Right kidney (tissue), 1 donor: ENCODE data around the gene NRBF2.
A peak's percentile ranks its signal among the peaks of the same experiment; 100 is the strongest.

ENCODE experiments used
- DNase-seq: peaks from one replicate; pipeline ENCODE4 v3.0.0-alpha.2; 2016

NRBF2 gene

GRCh38 chr10:63157845-63158624, 24.9 kb downstream of the NRBF2 start:
- DNase-seq = peak; percentile 30

- no peak for DNase-seq
Measured at GRCh38 chr10:63161592-63161991, 28.5 kb downstream of the NRBF2 start.

- DNase-seq = no peak
Measured at GRCh38 chr10:63164166-63164623, 31.1 kb downstream of the NRBF2 start.

GRCh38 chr10:63165249-63165648, 32.1 kb downstream of the NRBF2 start:
- no peak for DNase-seq

- peak; percentile 31 for DNase-seq
Measured at GRCh38 chr10:63166742-63167258, 33.7 kb downstream of the NRBF2 start.

GRCh38 chr10:63168821-63169462, 35.8 kb downstream of the NRBF2 start:
- no peak for DNase-seq

GRCh38 chr10:63169624-63170023, 36.5 kb downstream of the NRBF2 start:
- no peak for DNase-seq

GRCh38 chr10:63171255-63171855, 38.2 kb downstream of the NRBF2 start:
- no peak for DNase-seq

- DNase-seq = no peak
Measured at GRCh38 chr10:63171926-63172325, 38.8 kb downstream of the NRBF2 start.

GRCh38 chr10:63173468-63174232, 40.5 kb downstream of the NRBF2 start:
- no peak for DNase-seq

- DNase-seq = no peak
Measured at GRCh38 chr10:63175534-63175933, 42.4 kb downstream of the NRBF2 start.

GRCh38 chr10:63192826-63193225, 59.7 kb downstream of the NRBF2 start:
- DNase-seq = no peak

- no peak for DNase-seq
Measured at GRCh38 chr10:63197344-63198092, 64.4 kb downstream of the NRBF2 start.

- DNase-seq = no peak
Measured at GRCh38 chr10:63199716-63200115, 66.6 kb downstream of the NRBF2 start.

GRCh38 chr10:63200431-63200830, 67.3 kb downstream of the NRBF2 start:
- no peak for DNase-seq

- no peak for DNase-seq
Measured at GRCh38 chr10:63201118-63201517, 68.0 kb downstream of the NRBF2 start.
